Activated naive CD8-positive, alpha-beta T cell treated with anti-CD3 and anti-CD28 coated beads, Interleukin-2, amount 50 U/mL, for 24 hours (primary cell): ENCODE results near the gene SPRED2.

Experiments
- ATAC-seq: fragments of 150-1000 bp; cut with Tn5 transposase; one replicate; pipeline ENCODE4 v1.10.0; 2021
- DNase-seq: peaks from one replicate; pipeline ENCODE4 v3.0.0; 2021
- H3K27ac Mint-ChIP-seq: one replicate; pipeline ENCODE4 v1.8.0; 2021; ENCODE audit warnings: mild to moderate bottlenecking, mixed read lengths
- H3K27me3 Mint-ChIP-seq: one replicate; pipeline ENCODE4 v1.8.0; 2021; ENCODE audit warnings: mixed read lengths
- H3K36me3 Mint-ChIP-seq: one replicate; pipeline ENCODE4 v1.8.0; 2021; ENCODE audit warnings: low read depth, mixed read lengths
- H3K4me1 Mint-ChIP-seq: one replicate; pipeline ENCODE4 v1.8.0; 2021; ENCODE audit warnings: mixed read lengths
- H3K4me3 Mint-ChIP-seq: one replicate; pipeline ENCODE4 v1.8.0; 2021; ENCODE audit warnings: mild to moderate bottlenecking, moderate library complexity, mixed read lengths
- H3K9me3 Mint-ChIP-seq: one replicate; pipeline ENCODE4 v1.8.0; 2021; ENCODE audit warnings: mixed read lengths

Gene SPRED2

GRCh38 chr2:65364986-65365733 is 67.2 kb downstream of the SPRED2 start:
- no peak overlapping the region for H3K4me3 Mint-ChIP-seq
- H3K27ac Mint-ChIP-seq, result no peak overlapping the region
- peaks cover 28% of the 10 kb centered on the region for H3K4me1 Mint-ChIP-seq
- H3K36me3 Mint-ChIP-seq, result no peaks in the 10 kb centered on the region
- ATAC-seq, result no peak
- DNase-seq, result no peak
- no peaks in the 10 kb centered on the region for H3K9me3 Mint-ChIP-seq
- H3K27me3 Mint-ChIP-seq, result peaks cover 10% of the 10 kb centered on the region

DNA sequence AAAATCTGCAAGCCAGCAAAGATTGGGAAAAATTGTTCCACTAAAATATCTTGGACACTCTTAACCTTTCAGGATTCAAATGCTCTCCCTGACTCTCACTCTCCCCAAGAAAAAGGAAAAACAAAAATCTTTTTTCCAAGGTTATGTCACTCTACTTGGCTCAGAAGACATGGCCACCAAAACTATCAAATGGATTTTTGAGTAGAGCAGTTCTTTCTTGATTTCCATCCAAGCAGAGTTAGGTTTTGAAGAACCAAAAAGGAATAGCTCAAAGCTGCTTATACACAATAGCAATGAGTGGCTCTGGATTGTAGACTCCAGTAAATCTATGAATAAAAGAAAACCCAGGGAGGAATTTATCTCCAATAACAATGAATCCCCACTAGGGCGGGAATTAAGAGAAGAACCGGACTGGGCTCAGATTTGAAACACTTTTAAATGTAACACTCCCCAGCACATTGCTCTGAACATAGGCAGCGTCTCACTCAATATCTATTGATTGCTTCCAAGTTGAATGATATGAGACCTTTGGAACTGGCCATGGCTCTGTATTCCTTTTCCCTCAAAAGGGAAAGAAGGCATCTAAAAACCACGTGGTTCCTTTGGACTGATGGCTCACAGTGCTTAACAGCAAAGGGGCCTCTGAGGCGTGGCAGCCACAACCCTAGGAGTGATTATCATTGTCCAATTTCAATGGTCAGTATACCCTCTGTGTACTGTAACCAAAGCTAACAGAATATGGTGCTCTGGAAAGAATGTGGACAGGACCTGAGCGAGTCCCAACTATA is 68.3 kb downstream of the SPRED2 start:
- ATAC-seq (no peak), DNase-seq (no peak)
- Mint-ChIP-seq H3K9me3 (no peaks in the 10 kb centered on the region), H3K4me1 (peaks cover 34% of the 10 kb centered on the region), H3K36me3 (no peaks in the 10 kb centered on the region), H3K27me3 (peaks cover 10% of the 10 kb centered on the region), H3K27ac (no peak overlapping the region), H3K4me3 (no peak overlapping the region)

DNA sequence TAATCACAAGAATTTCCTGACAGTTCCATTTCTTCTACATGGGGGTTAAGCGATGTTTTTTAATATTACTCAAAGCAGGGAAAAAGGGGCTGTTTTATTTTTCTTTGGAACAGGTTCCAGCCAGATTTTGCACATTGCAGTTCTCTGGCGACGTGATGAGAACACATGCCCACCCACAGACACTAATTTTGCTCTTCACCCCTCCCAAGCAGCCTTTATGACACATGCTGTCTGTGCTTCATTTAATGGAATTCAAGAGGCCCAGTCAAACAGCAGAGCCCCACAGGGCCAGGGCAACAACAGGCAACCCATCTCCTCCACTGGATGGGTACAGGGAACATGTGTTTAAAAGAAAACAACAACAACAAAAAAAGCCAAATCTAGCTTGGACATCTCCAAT is 70.8 kb downstream of the SPRED2 start:
- Mint-ChIP-seq H3K9me3 (no peaks in the 10 kb centered on the region), H3K36me3 (no peaks in the 10 kb centered on the region), H3K27ac (no peak overlapping the region), H3K4me3 (no peak overlapping the region), H3K27me3 (peaks cover 10% of the 10 kb centered on the region), H3K4me1 (peaks cover 51% of the 10 kb centered on the region)
- no peak for ATAC-seq
- DNase-seq, result no peak

DNA sequence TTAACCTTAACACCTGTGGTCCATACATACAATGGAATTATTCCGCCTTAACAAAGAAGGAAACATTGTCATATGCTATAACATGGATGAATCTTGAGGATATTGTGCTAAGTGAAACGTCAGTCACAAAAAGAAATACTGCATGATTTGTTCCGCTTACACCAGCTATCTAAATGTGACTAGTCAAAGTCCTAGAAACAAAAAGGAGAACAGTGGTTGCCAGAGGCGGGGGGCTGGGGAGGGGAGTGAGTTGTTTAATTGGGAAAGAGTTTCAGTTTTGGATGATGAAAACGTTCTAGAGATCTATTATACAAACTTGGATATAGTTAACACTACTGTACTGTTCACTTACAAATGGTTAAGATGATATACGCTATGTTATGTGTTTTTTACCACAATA is 72.0 kb downstream of the SPRED2 start:
- DNase-seq, result no peak
- no peaks in the 10 kb centered on the region for H3K9me3 Mint-ChIP-seq
- no peak overlapping the region for H3K4me3 Mint-ChIP-seq
- no peaks in the 10 kb centered on the region for H3K36me3 Mint-ChIP-seq
- H3K27me3 Mint-ChIP-seq, result peaks cover 17% of the 10 kb centered on the region
- ATAC-seq, result no peak
- H3K4me1 Mint-ChIP-seq, result peaks cover 43% of the 10 kb centered on the region
- no peak overlapping the region for H3K27ac Mint-ChIP-seq

GRCh38 chr2:65358678-65359400 is 73.6 kb downstream of the SPRED2 start:
- no peak for ATAC-seq

GRCh38 chr2:65357959-65358294 is 74.5 kb downstream of the SPRED2 start:
- Mint-ChIP-seq H3K36me3 (no peaks in the 10 kb centered on the region), H3K4me3 (no peak overlapping the region), H3K27me3 (peaks cover 9% of the 10 kb centered on the region), H3K27ac (peak overlapping the region; percentile 4), H3K9me3 (no peaks in the 10 kb centered on the region), H3K4me1 (peaks cover 44% of the 10 kb centered on the region)
- ATAC-seq, result peak; percentile 60
- no peak for DNase-seq

More at GRCh38 chr2:65358678-65359400, 73.6 kb downstream of the SPRED2 start:
- Mint-ChIP-seq H3K36me3 (no peaks in the 10 kb centered on the region), H3K9me3 (no peaks in the 10 kb centered on the region), H3K27ac (no peak overlapping the region), H3K4me3 (no peak overlapping the region), H3K4me1 (peaks cover 44% of the 10 kb centered on the region), H3K27me3 (peaks cover 10% of the 10 kb centered on the region)
- no peak for DNase-seq

GRCh38 chr2:65357095-65357958 is 75.1 kb downstream of the SPRED2 start:
- Mint-ChIP-seq H3K36me3 (no peaks in the 10 kb centered on the region), H3K4me3 (no peak overlapping the region), H3K27ac (peak overlapping the region; percentile 4), H3K4me1 (peaks cover 44% of the 10 kb centered on the region), H3K9me3 (no peaks in the 10 kb centered on the region), H3K27me3 (peaks cover 9% of the 10 kb centered on the region)
- DNase-seq (no peak), ATAC-seq (peak; percentile 47)

GRCh38 chr2:65355186-65355831 is 77.1 kb downstream of the SPRED2 start:
- Mint-ChIP-seq H3K36me3 (no peaks in the 10 kb centered on the region), H3K27ac (no peak overlapping the region), H3K27me3 (peaks cover 7% of the 10 kb centered on the region), H3K4me3 (no peak overlapping the region), H3K9me3 (no peaks in the 10 kb centered on the region), H3K4me1 (peaks cover 35% of the 10 kb centered on the region)
- no peak for DNase-seq
- ATAC-seq, result no peak

DNA sequence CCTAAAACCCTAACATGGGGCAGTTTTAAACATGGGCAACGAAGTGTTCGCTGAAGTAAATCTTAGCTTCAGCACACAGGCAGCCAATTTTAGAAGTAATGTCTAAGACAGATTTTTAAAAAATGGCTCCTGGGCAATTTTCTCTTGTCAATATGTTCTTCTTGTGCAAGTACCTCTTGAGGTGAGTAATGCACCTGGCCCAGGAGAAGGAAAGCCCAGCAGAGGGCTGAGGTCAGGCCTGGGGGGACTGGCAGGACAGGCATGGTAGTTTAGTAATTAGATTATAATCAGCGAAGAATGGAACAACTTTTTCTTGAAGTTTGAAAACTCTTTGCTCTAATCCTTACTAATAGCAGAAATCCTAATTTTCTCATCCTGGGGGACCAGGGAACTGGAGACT is 77.6 kb downstream of the SPRED2 start:
- Mint-ChIP-seq H3K4me1 (peaks cover 35% of the 10 kb centered on the region), H3K9me3 (no peaks in the 10 kb centered on the region), H3K27ac (no peak overlapping the region), H3K27me3 (peaks cover 7% of the 10 kb centered on the region), H3K36me3 (no peaks in the 10 kb centered on the region), H3K4me3 (no peak overlapping the region)
- DNase-seq, result no peak
- no peak for ATAC-seq

DNA sequence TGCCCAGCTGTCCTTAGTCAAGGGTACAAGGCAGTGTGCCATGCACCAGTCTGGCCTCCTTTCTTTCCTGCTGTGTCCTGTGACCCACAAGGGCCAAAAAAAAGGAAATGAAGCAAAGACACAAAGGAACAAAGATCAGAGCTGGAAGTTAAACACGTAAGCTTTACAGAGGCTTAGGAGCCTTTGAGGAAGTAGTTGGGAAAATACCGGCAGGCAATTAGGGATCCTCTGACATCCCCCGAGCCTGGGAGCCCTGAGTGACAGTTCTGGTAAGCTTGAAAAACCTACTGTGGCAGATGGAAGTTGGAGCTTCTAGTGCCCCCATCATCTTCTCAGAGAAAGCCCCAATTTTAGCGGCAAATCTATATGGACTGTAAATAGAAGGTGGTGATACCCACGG is 78.5 kb downstream of the SPRED2 start:
- Mint-ChIP-seq H3K4me3 (no peak overlapping the region), H3K27ac (no peak overlapping the region), H3K36me3 (no peaks in the 10 kb centered on the region), H3K9me3 (no peaks in the 10 kb centered on the region), H3K4me1 (peaks cover 28% of the 10 kb centered on the region), H3K27me3 (peaks cover 7% of the 10 kb centered on the region)
- DNase-seq (no peak), ATAC-seq (no peak)

DNA sequence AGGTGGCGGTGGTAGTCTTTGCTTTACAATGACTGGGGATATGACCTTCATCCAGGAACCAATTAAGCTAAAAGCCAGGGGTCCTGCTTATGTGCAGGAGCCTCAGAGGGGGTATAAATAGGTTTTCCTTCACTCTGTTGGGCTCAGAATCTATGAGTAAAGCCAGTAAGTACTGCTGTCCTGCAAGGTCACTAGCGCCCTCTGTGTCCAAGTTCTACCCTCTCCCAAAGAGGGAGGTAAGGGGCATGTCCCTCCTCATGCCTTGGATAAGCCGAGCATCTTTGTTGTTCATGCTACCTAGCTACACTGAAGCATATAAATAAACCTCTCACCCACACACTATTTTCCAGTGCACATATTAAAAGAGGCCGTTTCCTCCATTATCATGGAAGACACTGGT is 79.4 kb downstream of the SPRED2 start:
- H3K36me3 Mint-ChIP-seq, result no peaks in the 10 kb centered on the region
- no peak for ATAC-seq
- H3K4me3 Mint-ChIP-seq, result no peak overlapping the region

GRCh38 chr2:65351948-65352595 is 80.3 kb downstream of the SPRED2 start:
- DNase-seq (no peak), ATAC-seq (no peak)
- no peaks in the 10 kb centered on the region for H3K36me3 Mint-ChIP-seq
- no peak overlapping the region for H3K27ac Mint-ChIP-seq
- H3K27me3 Mint-ChIP-seq, result peaks cover 9% of the 10 kb centered on the region
- H3K4me3 Mint-ChIP-seq, result no peak overlapping the region
- H3K4me1 Mint-ChIP-seq, result peaks cover 10% of the 10 kb centered on the region
- no peaks in the 10 kb centered on the region for H3K9me3 Mint-ChIP-seq

More for the DNA sequence above, 79.4 kb downstream of the SPRED2 start:
- Mint-ChIP-seq H3K27ac (no peak overlapping the region), H3K9me3 (no peaks in the 10 kb centered on the region), H3K27me3 (peaks cover 7% of the 10 kb centered on the region), H3K4me1 (peaks cover 20% of the 10 kb centered on the region)
- DNase-seq, result no peak

DNA sequence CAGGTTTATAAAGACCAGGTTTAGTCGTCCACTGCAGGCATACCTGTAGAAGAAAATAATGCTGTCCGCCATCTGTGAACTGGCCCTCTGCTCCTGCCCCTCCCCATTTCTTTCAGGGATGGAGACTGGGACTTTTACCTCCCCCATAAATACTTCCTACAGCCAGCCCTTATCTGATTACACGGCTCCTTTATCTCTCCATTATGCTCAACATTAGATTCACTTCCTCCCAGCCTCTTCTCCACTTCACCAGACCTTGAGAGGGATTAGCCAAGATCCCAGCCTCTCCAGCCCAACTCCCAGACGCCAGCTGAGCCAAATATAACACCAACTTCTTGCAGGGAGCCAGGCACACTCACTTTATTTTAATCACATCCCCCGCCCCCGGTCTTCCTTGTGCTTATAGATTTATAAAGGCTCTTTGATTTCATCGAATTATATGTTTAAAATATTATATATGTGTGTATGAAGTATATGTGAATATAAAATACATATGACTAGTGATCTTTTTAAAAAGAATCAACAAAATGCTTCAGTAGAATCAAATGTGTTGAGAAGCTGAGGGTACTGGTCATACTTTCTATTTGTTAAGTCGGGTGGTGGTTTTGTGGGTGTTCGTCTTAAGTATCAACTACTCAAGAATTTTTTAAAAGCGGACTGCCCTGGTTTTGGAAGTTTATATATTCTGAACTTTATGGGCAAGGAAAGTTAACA is 81.0 kb downstream of the SPRED2 start:
- H3K27ac Mint-ChIP-seq, result no peak overlapping the region
- H3K9me3 Mint-ChIP-seq, result no peaks in the 10 kb centered on the region
- H3K4me3 Mint-ChIP-seq, result no peak overlapping the region
- peaks cover 7% of the 10 kb centered on the region for H3K4me1 Mint-ChIP-seq
- ATAC-seq (no peak), DNase-seq (no peak)
- H3K36me3 Mint-ChIP-seq, result no peaks in the 10 kb centered on the region
- H3K27me3 Mint-ChIP-seq, result peaks cover 10% of the 10 kb centered on the region
